ENCODE results near the gene PIEZO2.

Gene PIEZO2

GRCh38 chr18:11163665-11164064 is 14.3 kb upstream of the PIEZO2 start:
- H3K4me1 ChIP-seq, result no peaks in the 10 kb centered on the region
- DNase-seq, result no peak
- TF ChIP-seq CTCF (IDR thresholded peaks at IDR 0.05; ENCODE audit: low read depth, low read length), result no peak
- no peaks in the 10 kb centered on the region for H3K9me3 ChIP-seq
- no peak overlapping the region for H3K4me3 ChIP-seq (ENCODE audit: low read depth, low read length)
- no peaks in the 10 kb centered on the region for H3K36me3 ChIP-seq
- H3K27me3 ChIP-seq, result no peaks in the 10 kb centered on the region

- no peak for TF ChIP-seq CTCF (IDR thresholded peaks at IDR 0.05; ENCODE audit: low read depth, low read length)
- Histone ChIP-seq H3K9me3 (no peaks in the 10 kb centered on the region), H3K27me3 (no peaks in the 10 kb centered on the region), H3K4me3 (ENCODE audit: low read depth, low read length) (no peak overlapping the region), H3K36me3 (no peaks in the 10 kb centered on the region), H3K4me1 (no peaks in the 10 kb centered on the region)
- no peak for DNase-seq
Observed at GRCh38 chr18:11162889-11163288, 13.5 kb upstream of the PIEZO2 start.

- Histone ChIP-seq H3K4me3 (ENCODE audit: low read depth, low read length) (no peak overlapping the region), H3K36me3 (no peaks in the 10 kb centered on the region), H3K9me3 (no peaks in the 10 kb centered on the region), H3K4me1 (no peaks in the 10 kb centered on the region), H3K27me3 (no peaks in the 10 kb centered on the region)
- DNase-seq, result no peak
- no peak for TF ChIP-seq CTCF (IDR thresholded peaks at IDR 0.05; ENCODE audit: low read depth, low read length)
Observed at GRCh38 chr18:11162462-11162861, 13.1 kb upstream of the PIEZO2 start.

GRCh38 chr18:11160313-11160712 is 10.9 kb upstream of the PIEZO2 start:
- Histone ChIP-seq H3K27me3 (no peaks in the 10 kb centered on the region), H3K4me1 (no peaks in the 10 kb centered on the region), H3K9me3 (no peaks in the 10 kb centered on the region), H3K36me3 (no peaks in the 10 kb centered on the region), H3K4me3 (ENCODE audit: low read depth, low read length) (no peak overlapping the region)
- no peak for TF ChIP-seq CTCF (IDR thresholded peaks at IDR 0.05; ENCODE audit: low read depth, low read length)
- DNase-seq, result no peak

GRCh38 chr18:11159844-11160243 is 10.5 kb upstream of the PIEZO2 start:
- no peaks in the 10 kb centered on the region for H3K36me3 ChIP-seq
- TF ChIP-seq CTCF (IDR thresholded peaks at IDR 0.05; ENCODE audit: low read depth, low read length), result no peak
- no peaks in the 10 kb centered on the region for H3K9me3 ChIP-seq
- no peaks in the 10 kb centered on the region for H3K27me3 ChIP-seq
- H3K4me1 ChIP-seq, result no peaks in the 10 kb centered on the region
- H3K4me3 ChIP-seq (ENCODE audit: low read depth, low read length), result no peak overlapping the region
- DNase-seq, result no peak

- no peaks in the 10 kb centered on the region for H3K9me3 ChIP-seq
- no peak for DNase-seq
- TF ChIP-seq CTCF (IDR thresholded peaks at IDR 0.05; ENCODE audit: low read depth, low read length), result no peak
- H3K36me3 ChIP-seq, result no peaks in the 10 kb centered on the region
- H3K27me3 ChIP-seq, result no peaks in the 10 kb centered on the region
- H3K4me1 ChIP-seq, result no peaks in the 10 kb centered on the region
- H3K4me3 ChIP-seq (ENCODE audit: low read depth, low read length), result no peak overlapping the region
Observed at GRCh38 chr18:11156978-11157377, 7.6 kb upstream of the PIEZO2 start.
